ENCODE results near the gene IRF5.
"Not testable (repeated sequence)": the region's sequence is repeated elsewhere in the genome, so short reads cannot be mapped to it uniquely, and the experiment has no call there.

The IRF5 gene

DNA sequence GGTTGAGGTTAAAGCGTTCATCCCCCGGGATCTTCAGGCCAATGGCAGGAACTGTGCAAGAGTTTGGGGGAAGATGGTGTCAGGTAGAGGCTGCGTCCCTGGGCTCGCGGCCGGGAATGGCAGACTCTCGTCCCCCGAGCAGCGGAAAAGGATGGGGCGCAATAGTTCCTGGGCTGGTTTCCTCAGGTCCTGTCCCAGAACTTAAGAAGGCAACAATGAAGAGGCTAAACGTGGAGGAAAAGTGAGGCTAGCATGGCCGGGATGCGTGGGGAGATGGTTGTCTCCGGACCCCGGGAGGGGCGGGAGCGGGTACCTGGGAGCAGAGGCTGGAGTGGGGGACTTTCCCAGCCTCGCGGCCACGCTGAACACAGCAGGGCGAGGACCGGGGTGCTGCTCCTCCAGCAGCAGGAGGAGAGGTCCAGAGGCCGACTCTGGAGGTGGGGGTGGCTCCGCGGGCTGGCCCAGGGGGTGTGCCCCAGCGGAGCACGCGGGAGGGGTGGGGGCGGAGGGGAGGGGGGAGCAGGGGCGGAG is 882 bp downstream of the IRF5 start:
- DNase-seq (ENCODE audit: low spot score): no peak

DNA sequence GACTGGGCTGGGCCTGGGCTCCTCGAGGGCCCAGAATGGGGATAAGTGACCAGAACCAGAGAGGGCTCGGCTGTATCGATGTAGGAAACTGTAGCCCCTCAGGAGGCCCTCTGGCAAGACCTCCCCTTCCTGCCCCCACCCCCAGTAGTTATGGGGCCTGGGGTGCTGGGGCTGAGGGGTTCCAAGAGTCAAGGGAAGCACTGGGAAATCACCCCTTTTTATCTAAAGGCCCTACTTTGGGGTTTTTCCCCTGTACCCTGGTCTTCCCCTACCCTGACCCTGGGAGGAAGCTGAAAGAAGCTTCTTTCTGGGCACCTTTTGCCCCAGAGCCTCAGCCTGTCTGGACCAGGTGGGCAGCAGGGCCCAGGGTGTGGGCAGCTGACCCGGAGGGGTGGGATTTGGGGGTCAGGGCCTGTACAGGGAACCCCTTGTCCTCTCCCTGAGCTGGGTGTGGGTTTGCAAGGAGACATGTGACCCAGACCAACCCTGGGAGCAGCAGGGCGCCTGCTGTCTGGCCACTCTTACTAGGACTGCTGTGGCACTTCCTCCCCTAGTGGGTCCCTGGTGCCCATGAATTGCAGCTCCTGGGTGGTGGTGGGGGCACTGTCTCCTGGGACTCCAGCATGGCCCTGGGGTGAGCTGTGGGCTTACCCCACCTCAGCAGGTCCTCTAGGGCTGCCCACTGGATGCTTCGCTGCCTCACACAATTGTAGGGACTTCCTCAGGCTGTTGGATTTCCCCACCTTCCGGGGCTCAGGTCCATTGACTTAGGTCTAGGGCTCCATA is 1.5 kb downstream of the IRF5 start:
- DNase-seq (ENCODE audit: low spot score): no peak

GRCh38 chr7:128939861-128940410 is 2.2 kb downstream of the IRF5 start:
- peak; percentile 40 for DNase-seq (ENCODE audit: low spot score)

DNA sequence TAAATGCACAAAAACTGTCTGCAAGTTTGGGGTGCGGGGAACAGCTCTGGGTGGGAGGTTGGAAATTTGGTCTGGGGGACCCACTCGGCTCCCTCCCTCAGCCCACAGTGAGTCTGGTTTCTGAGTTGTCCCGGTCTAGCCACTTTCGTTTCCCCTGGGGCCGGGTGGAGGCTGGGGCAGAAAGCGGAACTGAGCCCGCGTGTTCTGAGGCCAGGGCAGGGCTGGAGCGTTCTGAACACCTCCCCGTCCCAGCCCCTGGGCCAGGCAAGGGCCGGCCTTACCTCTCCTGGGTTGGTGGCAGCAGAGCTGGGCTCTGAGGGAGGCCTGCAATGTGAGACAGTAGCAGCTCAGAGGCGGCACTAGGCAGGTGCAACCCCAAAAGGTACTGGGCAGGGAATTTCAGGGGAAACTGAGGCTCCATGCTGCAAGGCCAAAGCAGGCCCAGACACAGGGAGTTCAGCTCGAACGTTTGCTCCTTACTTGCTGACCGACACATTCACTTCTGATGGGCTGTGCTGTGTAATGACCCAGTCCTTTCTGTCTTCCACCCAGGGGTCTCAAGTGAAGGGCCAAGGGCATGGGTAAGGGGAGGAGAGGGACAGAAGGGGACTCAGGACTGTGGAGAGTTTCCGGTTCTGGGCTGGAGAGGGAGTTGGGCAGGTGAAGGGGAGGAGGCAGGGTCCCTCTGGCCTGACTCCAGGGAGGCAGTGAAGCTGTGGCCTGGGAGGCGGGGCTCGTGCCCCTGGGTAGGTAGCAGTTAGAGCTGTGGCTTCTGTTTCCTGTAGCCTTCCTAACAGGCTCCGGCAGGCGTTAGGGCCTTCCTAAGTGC is 3.0 kb downstream of the IRF5 start:
- DNase-seq (ENCODE audit: low spot score): peak; percentile 87

GRCh38 chr7:128941323-128941890 is 3.7 kb downstream of the IRF5 start:
- DNase-seq (ENCODE audit: low spot score): no peak

GRCh38 chr7:128941946-128942526 is 4.3 kb downstream of the IRF5 start:
- DNase-seq (ENCODE audit: low spot score): no peak

DNA sequence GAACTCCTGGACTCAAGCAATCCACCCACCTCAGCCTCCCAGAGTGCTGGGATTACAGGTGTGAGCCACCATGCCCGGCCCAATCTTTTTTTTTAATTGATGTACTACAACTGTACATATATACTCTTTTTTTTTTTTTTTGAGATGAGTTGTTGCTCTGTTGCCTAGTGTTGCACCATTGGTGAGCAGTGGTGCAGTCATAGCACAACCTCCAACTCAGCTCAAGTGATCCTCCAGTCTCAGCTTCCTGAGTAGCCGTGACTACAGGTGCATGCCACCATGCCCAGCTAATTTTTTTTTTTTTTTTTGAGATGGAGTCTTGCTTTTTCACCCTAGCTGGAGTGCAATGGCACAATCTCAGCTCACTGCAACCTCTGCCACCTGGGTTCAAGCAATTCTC is 5.5 kb downstream of the IRF5 start:
- DNase-seq (ENCODE audit: low spot score): not testable (repeated sequence)

GRCh38 chr7:128944487-128945236 is 6.9 kb downstream of the IRF5 start:
- no peak for DNase-seq (ENCODE audit: low spot score)

DNA sequence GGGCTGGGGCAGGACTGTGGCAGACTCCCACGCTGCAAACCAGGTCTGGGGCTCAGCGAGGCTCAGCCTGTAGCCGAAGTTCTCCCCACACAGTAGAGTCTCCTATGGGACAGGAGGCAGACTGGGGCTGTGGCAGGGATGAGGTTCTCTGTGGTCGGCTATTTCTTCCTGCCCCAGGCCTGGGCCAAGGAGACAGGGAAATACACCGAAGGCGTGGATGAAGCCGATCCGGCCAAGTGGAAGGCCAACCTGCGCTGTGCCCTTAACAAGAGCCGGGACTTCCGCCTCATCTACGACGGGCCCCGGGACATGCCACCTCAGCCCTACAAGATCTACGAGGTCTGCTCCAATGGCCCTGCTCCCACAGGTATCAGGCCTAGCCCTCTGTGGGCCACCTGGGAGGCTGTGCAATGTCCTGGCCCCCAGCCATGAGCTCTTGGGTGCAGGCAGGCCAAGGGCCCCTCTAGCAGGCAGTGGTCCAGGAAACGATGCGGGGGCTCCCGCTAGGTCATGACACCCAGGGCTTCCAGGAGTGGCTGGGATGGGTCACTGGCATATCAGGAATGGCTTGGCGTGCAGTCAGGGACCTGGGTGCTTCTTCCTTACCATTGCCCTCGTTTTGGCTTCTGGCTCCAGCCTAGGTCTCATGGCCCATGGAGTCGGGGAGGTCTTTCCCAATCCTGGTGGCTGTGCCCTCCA is 8.1 kb downstream of the IRF5 start:
- DNase-seq (ENCODE audit: low spot score): no peak

GRCh38 chr7:128946936-128947830 is 9.5 kb downstream of the IRF5 start:
- peak; percentile 46 for DNase-seq (ENCODE audit: low spot score)

DNA sequence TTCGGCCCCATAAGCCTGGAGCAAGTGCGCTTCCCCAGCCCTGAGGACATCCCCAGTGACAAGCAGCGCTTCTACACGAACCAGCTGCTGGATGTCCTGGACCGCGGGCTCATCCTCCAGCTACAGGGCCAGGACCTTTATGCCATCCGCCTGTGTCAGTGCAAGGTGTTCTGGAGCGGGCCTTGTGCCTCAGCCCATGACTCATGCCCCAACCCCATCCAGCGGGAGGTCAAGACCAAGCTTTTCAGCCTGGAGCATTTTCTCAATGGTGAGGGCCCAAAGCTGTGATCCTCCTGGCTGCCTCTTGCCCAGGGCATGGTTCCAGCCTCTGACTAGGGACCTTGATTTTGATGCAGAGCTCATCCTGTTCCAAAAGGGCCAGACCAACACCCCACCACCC is 10.1 kb downstream of the IRF5 start:
- no peak for DNase-seq (ENCODE audit: low spot score)

GRCh38 chr7:128948312-128948973 is 10.7 kb downstream of the IRF5 start:
- no peak for DNase-seq (ENCODE audit: low spot score)

DNA sequence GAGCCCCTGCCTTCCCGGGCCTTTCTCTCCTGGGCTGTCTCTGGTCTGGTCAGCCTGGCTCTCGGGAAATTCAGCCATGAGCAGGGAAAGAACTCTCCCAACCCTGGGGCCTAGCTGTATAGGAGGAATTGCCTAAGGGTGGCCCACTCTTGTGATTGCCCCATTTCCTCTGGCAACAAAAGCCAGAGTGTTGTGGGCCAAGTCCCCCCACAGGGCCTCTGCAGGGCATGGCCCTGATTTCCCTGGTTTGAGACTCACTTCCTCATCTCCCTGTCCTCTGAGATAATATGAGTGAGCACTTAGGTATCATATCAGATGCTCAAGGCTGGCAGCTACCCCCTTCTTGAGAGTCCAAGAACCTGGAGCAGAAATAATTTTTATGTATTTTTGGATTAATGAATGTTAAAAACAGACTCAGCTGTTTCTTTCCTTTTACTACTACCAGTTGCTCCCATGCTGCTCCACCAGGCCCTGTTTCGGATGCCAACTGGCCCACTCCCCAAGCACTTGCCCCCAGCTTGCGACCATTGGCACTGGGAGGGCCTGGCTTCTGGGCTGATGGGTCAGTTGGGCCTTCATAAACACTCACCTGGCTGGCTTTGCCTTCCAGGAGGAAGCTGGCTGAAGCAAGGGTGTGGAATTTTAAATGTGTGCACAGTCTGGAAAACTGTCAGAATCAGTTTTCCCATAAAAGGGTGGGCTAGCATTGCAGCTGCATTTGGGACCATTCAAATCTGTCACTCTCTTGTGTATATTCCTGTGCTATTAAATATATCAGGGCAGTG is 11.4 kb downstream of the IRF5 start:
- no peak for DNase-seq (ENCODE audit: low spot score)

GRCh38 chr7:128951296-128951695 is 13.6 kb downstream of the IRF5 start:
- no peak for DNase-seq (ENCODE audit: low spot score)

GRCh38 chr7:128954150-128954549 is 16.4 kb downstream of the IRF5 start:
- no peak for DNase-seq (ENCODE audit: low spot score)

DNA sequence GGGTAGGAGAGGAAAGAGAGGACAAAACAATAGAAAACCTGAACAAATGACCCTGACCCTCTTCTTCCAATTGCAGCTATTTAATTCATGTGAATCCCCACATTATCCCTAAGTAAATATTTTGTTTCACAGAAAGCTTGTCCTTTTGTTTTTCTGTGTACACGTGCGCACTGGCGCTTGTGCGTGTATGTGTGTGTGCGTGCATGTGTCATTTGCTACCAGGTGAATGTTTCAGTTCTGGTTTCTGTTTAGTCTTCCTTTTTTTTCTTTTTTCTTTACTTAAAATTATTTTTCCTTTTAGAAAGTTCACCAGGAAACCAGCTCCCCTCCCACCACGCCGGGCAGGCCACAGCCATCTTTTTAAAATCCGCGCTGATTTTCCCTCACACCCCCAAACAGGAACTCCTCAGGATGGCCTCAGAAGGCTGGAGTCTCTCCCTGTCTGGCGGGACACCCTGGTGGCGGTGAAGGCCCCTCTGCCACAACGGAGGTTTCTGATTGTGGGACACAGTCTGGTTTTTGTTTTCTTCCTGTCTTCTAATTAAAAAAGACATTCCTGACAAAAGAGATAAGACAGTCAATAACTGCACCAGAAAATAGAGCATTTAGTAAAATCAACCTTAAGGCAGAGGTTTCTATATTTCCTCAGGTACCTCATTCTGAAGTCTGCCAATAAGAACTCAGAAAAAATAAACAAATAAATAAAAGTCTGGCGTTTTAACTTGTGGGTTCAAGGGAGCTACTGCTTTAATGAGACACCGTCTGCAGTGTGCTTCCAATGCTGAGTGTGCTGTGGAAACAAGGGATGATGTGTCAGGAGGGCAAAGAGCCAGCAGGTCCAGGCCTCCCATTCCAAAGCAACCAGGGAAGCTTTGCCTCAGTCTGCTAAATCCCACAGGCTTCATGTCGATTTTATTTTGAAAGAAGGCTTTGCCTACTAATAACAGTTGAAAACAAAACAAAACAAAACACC is 17.4 kb downstream of the IRF5 start:
- peak; percentile 57 for DNase-seq (ENCODE audit: low spot score)

- DNase-seq (ENCODE audit: low spot score): no peak
Observed at GRCh38 chr7:128955981-128956380, 18.3 kb downstream of the IRF5 start.

All from NAMALWA (cell line).